ENCODE data around the gene ARFGAP3. TPM values are rescaled to one million over a fixed set of nuclear protein-coding genes. Genes with fewer than 3 reads are reported as not detected.

The ARFGAP3 gene
- total and polyA plus RNA-seq, 2 experiments from 2014 or later = 53.7 to 89.5 TPM

DNA sequence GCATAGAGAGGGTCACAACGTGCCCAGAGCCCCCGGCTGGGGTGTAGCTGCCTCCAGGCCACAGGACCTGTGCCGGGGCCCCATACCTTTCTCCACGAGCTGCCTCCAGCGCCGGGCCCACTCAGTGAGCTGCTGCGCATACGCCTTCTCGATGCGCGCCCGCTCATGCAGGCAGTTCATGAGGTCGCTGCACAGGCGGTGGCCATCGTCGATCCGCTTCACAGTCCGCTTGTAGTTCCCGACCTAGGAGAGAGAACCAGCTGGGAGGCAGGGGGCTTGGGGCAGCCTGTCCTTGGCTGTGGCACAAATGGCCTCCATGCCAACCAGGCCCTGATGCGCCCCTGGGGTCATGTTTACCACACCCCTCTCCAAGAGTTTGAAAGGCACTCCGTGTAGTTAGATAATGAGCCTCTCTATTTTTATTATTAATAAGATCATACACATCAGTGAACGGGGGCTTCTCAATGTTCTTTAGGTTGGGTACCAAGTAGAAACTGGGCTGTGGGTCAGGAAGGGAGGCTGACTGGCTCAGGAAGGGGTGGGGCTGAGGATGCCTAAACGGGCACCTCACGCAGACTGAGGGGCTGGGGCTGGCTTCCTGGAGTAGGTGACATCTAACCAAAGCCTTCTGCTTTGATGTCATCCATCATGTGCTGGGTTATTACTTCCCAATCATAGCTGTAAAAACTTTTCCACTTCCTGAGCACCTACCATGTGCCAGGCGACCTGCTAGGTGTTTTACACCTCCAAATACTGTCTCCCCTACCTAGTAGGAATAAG lies 36.5 kb upstream of the ARFGAP3 start:
- H3K27me3 ChIP-seq = no peaks in the 10 kb centered on the region
- no peaks in the 10 kb centered on the region for H3K9me3 ChIP-seq (ENCODE audit: low read depth)
- H3K9me2 ChIP-seq (replicated peaks; ENCODE audit: insufficient read depth) = no peaks in the 10 kb centered on the region
- no peak overlapping the region for H2AFZ ChIP-seq
- peaks cover 1% of the 10 kb centered on the region for H3K4me1 ChIP-seq (ENCODE audit: insufficient read depth)
- no peak overlapping the region for H3K4me3 ChIP-seq
- no peak overlapping the region for H3K4me2 ChIP-seq
- peaks cover 8% of the 10 kb centered on the region for H4K20me1 ChIP-seq (ENCODE audit: insufficient read depth, poor library complexity, severe bottlenecking)
- no peaks in the 10 kb centered on the region for H3K36me3 ChIP-seq (replicated peaks; ENCODE audit: insufficient read depth, low read depth)
- 93% methylated on average over 24 of the region's 25 CpGs for WGBS (ENCODE audit: low lambda C conversion rate, missing lambda C conversion rate)
- no peak overlapping the region for H3K27ac ChIP-seq
- no peak for DNase-seq (ENCODE audit: low spot score)
- peaks cover 50% of the 10 kb centered on the region for H3K79me2 ChIP-seq
- no peak for TF ChIP-seq EZH2phosphoT487 (IDR thresholded peaks at IDR 0.05; ENCODE audit: low read depth, severe bottlenecking, unreplicated experiment)

DNA sequence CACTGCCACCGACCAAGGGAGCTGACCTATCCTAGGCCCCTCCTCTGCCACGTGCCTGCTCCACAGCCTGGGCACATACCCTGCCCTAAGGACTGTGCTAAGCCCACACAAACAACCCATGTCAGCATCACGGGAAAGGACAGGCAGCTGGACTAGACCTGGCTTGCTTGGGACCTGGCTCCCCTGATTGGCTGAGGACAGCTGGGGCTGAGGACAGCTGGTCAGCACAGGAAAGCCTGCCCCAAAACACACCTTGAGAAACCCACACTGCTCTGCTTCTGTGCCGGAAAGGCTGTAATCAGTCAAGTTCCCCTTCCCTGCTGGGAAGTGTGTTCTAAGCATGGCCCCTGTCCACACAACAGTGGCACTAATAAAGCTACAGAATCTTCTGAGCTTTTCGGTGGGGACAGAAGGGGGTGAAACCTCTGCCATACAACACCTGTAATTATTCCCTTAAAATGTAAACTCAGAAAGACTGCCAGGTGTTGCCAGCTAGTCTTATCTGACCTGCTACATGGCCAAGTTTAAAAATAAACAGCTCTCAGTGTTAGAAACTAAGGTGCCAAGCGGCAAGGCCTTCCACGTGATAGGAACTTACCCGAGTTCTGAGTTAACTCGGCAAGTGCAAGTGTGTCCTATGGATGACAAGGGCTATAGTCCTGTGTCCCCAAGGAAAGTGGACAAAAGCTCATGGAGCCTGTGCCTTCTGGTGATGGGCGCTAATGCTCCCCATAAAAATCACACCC lies 35.7 kb upstream of the ARFGAP3 start:
- H3K9me3 ChIP-seq (ENCODE audit: low read depth) = no peaks in the 10 kb centered on the region
- H3K27ac ChIP-seq = no peak overlapping the region
- no peaks in the 10 kb centered on the region for H3K9me2 ChIP-seq (replicated peaks; ENCODE audit: insufficient read depth)
- H3K79me2 ChIP-seq = peaks cover 44% of the 10 kb centered on the region
- no peak overlapping the region for H3K4me3 ChIP-seq
- H3K4me2 ChIP-seq = no peak overlapping the region
- 94% methylated on average over 10 of the region's 10 CpGs for WGBS (ENCODE audit: low lambda C conversion rate, missing lambda C conversion rate)
- H3K27me3 ChIP-seq = no peaks in the 10 kb centered on the region
- H3K36me3 ChIP-seq (replicated peaks; ENCODE audit: insufficient read depth, low read depth) = no peaks in the 10 kb centered on the region
- peaks cover 5% of the 10 kb centered on the region for H4K20me1 ChIP-seq (ENCODE audit: insufficient read depth, poor library complexity, severe bottlenecking)
- DNase-seq (ENCODE audit: low spot score) = no peak
- TF ChIP-seq EZH2phosphoT487 (IDR thresholded peaks at IDR 0.05; ENCODE audit: low read depth, severe bottlenecking, unreplicated experiment) = no peak
- TF ChIP-seq EZH2 (IDR thresholded peaks at IDR 0.05; ENCODE audit: borderline replicate concordance) = no peak
- TF ChIP-seq, protein P1, sequence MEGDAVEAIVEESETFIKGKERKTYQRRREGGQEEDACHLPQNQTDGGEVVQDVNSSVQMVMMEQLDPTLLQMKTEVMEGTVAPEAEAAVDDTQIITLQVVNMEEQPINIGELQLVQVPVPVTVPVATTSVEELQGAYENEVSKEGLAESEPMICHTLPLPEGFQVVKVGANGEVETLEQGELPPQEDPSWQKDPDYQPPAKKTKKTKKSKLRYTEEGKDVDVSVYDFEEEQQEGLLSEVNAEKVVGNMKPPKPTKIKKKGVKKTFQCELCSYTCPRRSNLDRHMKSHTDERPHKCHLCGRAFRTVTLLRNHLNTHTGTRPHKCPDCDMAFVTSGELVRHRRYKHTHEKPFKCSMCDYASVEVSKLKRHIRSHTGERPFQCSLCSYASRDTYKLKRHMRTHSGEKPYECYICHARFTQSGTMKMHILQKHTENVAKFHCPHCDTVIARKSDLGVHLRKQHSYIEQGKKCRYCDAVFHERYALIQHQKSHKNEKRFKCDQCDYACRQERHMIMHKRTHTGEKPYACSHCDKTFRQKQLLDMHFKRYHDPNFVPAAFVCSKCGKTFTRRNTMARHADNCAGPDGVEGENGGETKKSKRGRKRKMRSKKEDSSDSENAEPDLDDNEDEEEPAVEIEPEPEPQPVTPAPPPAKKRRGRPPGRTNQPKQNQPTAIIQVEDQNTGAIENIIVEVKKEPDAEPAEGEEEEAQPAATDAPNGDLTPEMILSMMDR (IDR thresholded peaks at IDR 0.05; ENCODE audit: poor library complexity) = no peak
- no peak overlapping the region for H2AFZ ChIP-seq
- peaks cover 10% of the 10 kb centered on the region for H3K4me1 ChIP-seq (ENCODE audit: insufficient read depth)

DNA sequence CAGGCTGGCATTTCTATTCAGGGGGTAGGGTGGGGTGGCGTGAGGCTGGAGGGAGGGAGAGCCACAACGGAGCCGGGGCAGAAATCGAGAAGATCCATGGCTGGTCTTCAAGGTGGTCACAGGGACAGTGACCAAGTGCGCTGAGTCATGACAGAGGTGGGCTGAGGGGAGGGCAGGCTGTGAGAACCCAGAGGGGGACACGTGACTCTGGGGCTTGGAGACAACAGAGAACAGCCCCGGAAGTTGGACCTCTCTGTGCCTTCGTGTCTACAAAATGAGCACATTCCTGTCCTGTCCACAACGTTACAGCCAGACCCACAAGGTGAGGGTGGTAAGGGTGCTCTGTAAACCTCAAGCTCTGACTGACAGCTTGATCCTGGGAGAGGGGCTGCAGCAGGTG lies 35.1 kb upstream of the ARFGAP3 start:
- WGBS (ENCODE audit: low lambda C conversion rate, missing lambda C conversion rate) = 96% methylated on average over 9 of the region's 9 CpGs
- peaks cover 13% of the 10 kb centered on the region for H3K4me1 ChIP-seq (ENCODE audit: insufficient read depth)
- H3K9me3 ChIP-seq (ENCODE audit: low read depth) = no peaks in the 10 kb centered on the region
- no peak overlapping the region for H2AFZ ChIP-seq
- no peak overlapping the region for H3K4me3 ChIP-seq
- no peak overlapping the region for H3K4me2 ChIP-seq
- H3K9me2 ChIP-seq (replicated peaks; ENCODE audit: insufficient read depth) = no peaks in the 10 kb centered on the region
- TF ChIP-seq EZH2 (IDR thresholded peaks at IDR 0.05; ENCODE audit: borderline replicate concordance) = no peak
- DNase-seq (ENCODE audit: low spot score) = no peak
- peaks cover 5% of the 10 kb centered on the region for H4K20me1 ChIP-seq (ENCODE audit: insufficient read depth, poor library complexity, severe bottlenecking)
- H3K36me3 ChIP-seq (replicated peaks; ENCODE audit: insufficient read depth, low read depth) = no peaks in the 10 kb centered on the region
- no peak overlapping the region for H3K27ac ChIP-seq
- peaks cover 38% of the 10 kb centered on the region for H3K79me2 ChIP-seq
- H3K27me3 ChIP-seq = no peaks in the 10 kb centered on the region

DNA sequence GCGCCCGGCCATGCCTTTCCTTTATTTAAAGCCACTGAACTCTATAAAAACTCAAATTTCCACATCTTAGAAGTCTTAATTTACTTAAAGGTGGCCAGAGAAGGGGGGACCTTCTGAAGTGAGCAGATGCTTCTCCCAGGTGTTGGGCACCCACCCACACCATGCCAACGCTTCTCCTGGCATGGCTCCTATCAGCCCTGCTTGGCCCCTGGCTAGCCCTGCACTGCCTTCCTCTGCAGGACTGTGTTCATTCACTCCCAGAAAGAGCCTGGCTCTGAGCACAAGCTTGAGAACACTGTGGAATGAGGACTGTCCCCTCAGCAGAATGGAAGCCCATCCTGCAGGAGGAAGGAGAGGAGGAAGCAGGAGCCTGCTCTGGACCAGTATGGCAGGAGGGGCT lies 34.6 kb upstream of the ARFGAP3 start:
- Histone ChIP-seq H3K27ac (no peak overlapping the region), H3K79me2 (peaks cover 33% of the 10 kb centered on the region)

More for the DNA sequence above, 34.6 kb upstream of the ARFGAP3 start:
- Histone ChIP-seq H3K4me2 (no peak overlapping the region), H4K20me1 (ENCODE audit: insufficient read depth, poor library complexity, severe bottlenecking) (peaks cover 5% of the 10 kb centered on the region), H3K4me1 (ENCODE audit: insufficient read depth) (peaks cover 17% of the 10 kb centered on the region), H3K9me3 (ENCODE audit: low read depth) (no peaks in the 10 kb centered on the region), H3K9me2 (replicated peaks; ENCODE audit: insufficient read depth) (no peaks in the 10 kb centered on the region), H3K27me3 (no peaks in the 10 kb centered on the region), H3K36me3 (replicated peaks; ENCODE audit: insufficient read depth, low read depth) (no peaks in the 10 kb centered on the region), H3K4me3 (no peak overlapping the region), H2AFZ (no peak overlapping the region)
- 100% methylated on average over 3 of the region's 3 CpGs for WGBS (ENCODE audit: low lambda C conversion rate, missing lambda C conversion rate)
- TF ChIP-seq, protein P1 (IDR thresholded peaks at IDR 0.05; ENCODE audit: poor library complexity) = no peak
- TF ChIP-seq EZH2 (IDR thresholded peaks at IDR 0.05; ENCODE audit: borderline replicate concordance) = no peak
- TF ChIP-seq EZH2phosphoT487 (IDR thresholded peaks at IDR 0.05; ENCODE audit: low read depth, severe bottlenecking, unreplicated experiment) = no peak
- no peak for DNase-seq (ENCODE audit: low spot score)
